Keratinocyte (primary cell): ENCODE measurements around the gene RGS1.

Source experiments
- EZH2 ChIP-seq: IDR thresholded peaks from one replicate; pipeline ENCODE4 v1.6.1; 2012; ENCODE audit warnings: inconsistent platforms, mild to moderate bottlenecking, low read length, moderate library complexity
- TF ChIP-seq, protein P1 (sequence below), 3 experiments: IDR thresholded peaks in 1 of 3; conservative IDR thresholded peaks in 1 of 3; optimal IDR thresholded peaks in 1 of 3; 2 replicates in 2 of 3; 3 replicates in 1 of 3; pipeline versions ENCODE3 to v1.5.1; 2011; ENCODE audit warnings: low read length in 3 of 3, mild to moderate bottlenecking in 3 of 3, moderate library complexity in 2 of 3, control low read depth in 1 of 3, inconsistent platforms in 1 of 3; ENCODE audit not compliant: insufficient read depth in 2 of 3; ENCODE audit errors: extremely low read depth in 1 of 3

DNA sequence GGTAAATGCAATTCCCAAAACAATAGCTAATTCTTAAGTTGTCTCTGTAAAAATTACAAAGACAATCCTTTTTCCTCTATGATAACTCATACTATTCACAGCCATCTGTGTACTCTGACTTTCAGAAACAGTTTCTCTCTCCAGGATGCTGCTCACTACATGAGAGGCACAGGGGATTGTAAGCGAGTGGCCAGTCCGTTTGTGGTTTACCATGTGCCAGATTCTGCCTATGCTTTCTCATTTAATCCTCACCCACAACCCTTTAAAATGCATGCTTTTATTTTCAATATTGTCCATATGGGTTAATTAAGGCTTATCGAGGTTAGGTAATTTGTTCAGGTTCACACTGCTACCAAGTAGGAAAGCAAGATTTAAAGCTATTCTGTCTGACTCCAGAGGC lies 23.0 kb downstream of the RGS1 start:
- TF ChIP-seq, protein P1, sequence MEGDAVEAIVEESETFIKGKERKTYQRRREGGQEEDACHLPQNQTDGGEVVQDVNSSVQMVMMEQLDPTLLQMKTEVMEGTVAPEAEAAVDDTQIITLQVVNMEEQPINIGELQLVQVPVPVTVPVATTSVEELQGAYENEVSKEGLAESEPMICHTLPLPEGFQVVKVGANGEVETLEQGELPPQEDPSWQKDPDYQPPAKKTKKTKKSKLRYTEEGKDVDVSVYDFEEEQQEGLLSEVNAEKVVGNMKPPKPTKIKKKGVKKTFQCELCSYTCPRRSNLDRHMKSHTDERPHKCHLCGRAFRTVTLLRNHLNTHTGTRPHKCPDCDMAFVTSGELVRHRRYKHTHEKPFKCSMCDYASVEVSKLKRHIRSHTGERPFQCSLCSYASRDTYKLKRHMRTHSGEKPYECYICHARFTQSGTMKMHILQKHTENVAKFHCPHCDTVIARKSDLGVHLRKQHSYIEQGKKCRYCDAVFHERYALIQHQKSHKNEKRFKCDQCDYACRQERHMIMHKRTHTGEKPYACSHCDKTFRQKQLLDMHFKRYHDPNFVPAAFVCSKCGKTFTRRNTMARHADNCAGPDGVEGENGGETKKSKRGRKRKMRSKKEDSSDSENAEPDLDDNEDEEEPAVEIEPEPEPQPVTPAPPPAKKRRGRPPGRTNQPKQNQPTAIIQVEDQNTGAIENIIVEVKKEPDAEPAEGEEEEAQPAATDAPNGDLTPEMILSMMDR (optimal IDR thresholded peaks at IDR 0.05 in 1 of 3, IDR thresholded peaks at IDR 0.05 in 1 of 3, conservative IDR thresholded peaks at IDR 0.05 in 1 of 3; ENCODE audit: extremely low read depth in 1 of 3, insufficient read depth in 2 of 3, low read length in 3 of 3) = no peak
- TF ChIP-seq EZH2 = no peak
